RWPE2 (cell line): ENCODE results near the gene SLC45A3.

Source experiments
- ATAC-seq: fragments of 200-7000 bp; cut with Tn5 transposase; 3 replicates; pipeline ENCODE4 v1.9.1; 2021; ENCODE audit warnings: low read depth
- DNase-seq: peaks from one replicate; pipeline ENCODE4 v3.0.0-alpha.2; 2020; ENCODE audit warnings: low spot score
- H3K27ac ChIP-seq: fragments of 450-650 bp; 2 replicates; pipeline ENCODE4 v1.5.1; 2017; ENCODE audit warnings: mild to moderate bottlenecking; ENCODE audit not compliant: poor library complexity, severe bottlenecking
- H3K27me3 ChIP-seq: fragments of 250-450 bp; sonication (Bioruptor Pico); 2 replicates; pipeline ENCODE4 v1.5.1; 2021; ENCODE audit warnings: mild to moderate bottlenecking, moderate library complexity; ENCODE audit not compliant: insufficient read depth, poor library complexity, severe bottlenecking
- H3K36me3 ChIP-seq: fragments of 250-450 bp; sonication (Bioruptor Pico); 2 replicates; pipeline ENCODE4 v1.5.1; 2020; ENCODE audit warnings: low read depth, mild to moderate bottlenecking, moderate library complexity
- H3K4me1 ChIP-seq: fragments of 250-450 bp; sonication (Bioruptor Pico); 2 replicates; pipeline ENCODE4 v1.5.1; 2021; ENCODE audit warnings: mild to moderate bottlenecking, moderate library complexity; ENCODE audit not compliant: insufficient read depth, poor library complexity, severe bottlenecking
- H3K4me3 ChIP-seq: fragments of 250-450 bp; sonication (Bioruptor Pico); 2 replicates; pipeline ENCODE4 v1.5.1; 2021; ENCODE audit warnings: mild to moderate bottlenecking, moderate library complexity; ENCODE audit not compliant: severe bottlenecking
- H3K9me3 ChIP-seq: fragments of 250-450 bp; sonication (Bioruptor Pico); 2 replicates; pipeline ENCODE4 v1.5.1; 2021; ENCODE audit warnings: mild to moderate bottlenecking, moderate library complexity; ENCODE audit not compliant: severe bottlenecking
- CTCF ChIP-seq: fragments of 450-650 bp; IDR thresholded peaks from one replicate; pipeline ENCODE4 v1.5.1; 2017; ENCODE audit warnings: mild to moderate bottlenecking, moderate library complexity; ENCODE audit not compliant: poor library complexity, severe bottlenecking

SLC45A3 gene

GRCh38 chr1:205656236-205656635 lies 24.1 kb downstream of the SLC45A3 start:
- Histone ChIP-seq H3K27me3 (no peaks in the 10 kb centered on the region), H3K4me3 (no peak overlapping the region), H3K9me3 (no peaks in the 10 kb centered on the region), H3K36me3 (no peaks in the 10 kb centered on the region), H3K4me1 (no peaks in the 10 kb centered on the region), H3K27ac (no peak overlapping the region)
- TF ChIP-seq CTCF: no peak
- DNase-seq (no peak), ATAC-seq (no peak)

- H3K27me3 ChIP-seq: no peaks in the 10 kb centered on the region
- no peaks in the 10 kb centered on the region for H3K9me3 ChIP-seq
- H3K36me3 ChIP-seq: no peaks in the 10 kb centered on the region
- TF ChIP-seq CTCF: no peak
- no peak overlapping the region for H3K27ac ChIP-seq
- H3K4me1 ChIP-seq: no peaks in the 10 kb centered on the region
- DNase-seq (no peak), ATAC-seq (no peak)
- H3K4me3 ChIP-seq: no peak overlapping the region
These were observed 27.3 kb downstream of the SLC45A3 start for GRCh38 chr1:205652984-205653383.

GRCh38 chr1:205650241-205650640 lies 30.1 kb downstream of the SLC45A3 start:
- no peak for ATAC-seq
- no peaks in the 10 kb centered on the region for H3K9me3 ChIP-seq

GRCh38 chr1:205645519-205645918 lies 34.8 kb downstream of the SLC45A3 start:
- ATAC-seq (no peak), DNase-seq (no peak)
- no peak for TF ChIP-seq CTCF
- Histone ChIP-seq H3K27me3 (no peaks in the 10 kb centered on the region), H3K4me3 (no peak overlapping the region), H3K27ac (no peak overlapping the region), H3K9me3 (no peaks in the 10 kb centered on the region), H3K36me3 (no peaks in the 10 kb centered on the region), H3K4me1 (no peaks in the 10 kb centered on the region)

More at GRCh38 chr1:205650241-205650640, 30.1 kb downstream of the SLC45A3 start:
- H3K27ac ChIP-seq: no peak overlapping the region
- no peaks in the 10 kb centered on the region for H3K27me3 ChIP-seq
- no peak for DNase-seq
- no peaks in the 10 kb centered on the region for H3K4me1 ChIP-seq
- no peak overlapping the region for H3K4me3 ChIP-seq
- no peak for TF ChIP-seq CTCF
- H3K36me3 ChIP-seq: no peaks in the 10 kb centered on the region

GRCh38 chr1:205642679-205643307 lies 37.5 kb downstream of the SLC45A3 start:
- Histone ChIP-seq H3K36me3 (no peaks in the 10 kb centered on the region), H3K4me1 (no peaks in the 10 kb centered on the region), H3K27ac (no peak overlapping the region), H3K9me3 (no peaks in the 10 kb centered on the region), H3K4me3 (no peak overlapping the region), H3K27me3 (no peaks in the 10 kb centered on the region)
- DNase-seq (no peak), ATAC-seq (no peak)
- TF ChIP-seq CTCF: no peak
